ENCODE data around the gene AIP. TPM values are rescaled to one million over a fixed set of nuclear protein-coding genes. Genes with fewer than 3 reads are reported as not detected.

The AIP gene
- total and polyA plus RNA-seq, 9 of the 15 experiments (the other 6 are each of a cell fraction or from before 2014, with no cell fraction given), result 5.2 to 92.5 (median 52.7) TPM

DNA sequence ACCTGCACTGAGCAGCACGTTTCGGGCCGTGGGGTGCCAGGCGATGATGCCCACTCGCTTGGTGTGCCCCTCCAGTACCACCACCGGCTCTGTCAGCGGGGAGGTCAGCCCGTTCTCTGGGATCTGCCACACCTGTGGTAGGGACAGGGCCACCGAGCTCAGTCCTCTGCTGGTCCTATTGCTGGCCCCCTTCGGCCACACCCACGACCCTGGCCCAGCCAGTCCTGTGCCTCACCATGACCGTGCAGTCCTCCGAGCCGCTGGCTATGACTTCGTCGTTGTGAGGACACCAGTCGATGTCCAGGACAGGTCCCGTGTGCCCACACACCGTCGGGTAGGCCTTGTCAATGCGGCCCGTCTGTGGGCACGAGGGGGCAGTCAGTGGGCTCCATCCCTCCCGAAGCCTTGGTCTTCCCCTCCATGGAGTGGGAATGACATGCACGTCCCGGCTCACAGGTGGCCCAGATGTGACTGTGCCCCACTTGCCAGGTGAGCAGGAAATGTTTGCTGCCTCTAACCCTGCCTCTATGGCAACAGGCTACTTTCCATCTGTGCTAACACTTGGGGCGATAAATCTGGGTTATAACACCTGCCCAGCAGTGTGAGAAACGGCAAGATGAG is 41.0 kb upstream of the AIP start:
- TSS peak; percentile 46 for BruUV-seq (replicated peaks)
- H3K9me3 ChIP-seq (replicated peaks; ENCODE audit: control insufficient read depth, insufficient read depth, low read depth, low read length), result no peaks in the 10 kb centered on the region
- FAIRE-seq (no peak), DNase-seq (ENCODE audit: extremely low read depth in 1 of 4, low spot score in 3 of 4) (no peak), ATAC-seq (peak; percentile 1; the same call in 1 of the 3 replicates)
- H3K27ac ChIP-seq (ENCODE audit: extremely low read depth, low read depth, low read length), result no peak overlapping the region
- H3K27me3 ChIP-seq (ENCODE audit: control insufficient read depth in 2 of 2, insufficient read depth in 2 of 2, low read length in 2 of 2), result no peaks in the 10 kb centered on the region
- peaks cover 51% of the 10 kb centered on the region; the same call in 2 of the 3 replicates for H3K36me3 ChIP-seq (ENCODE audit: control insufficient read depth, insufficient read depth, low read length)
- POLR2A ChIA-PET, result interaction anchor here (0.9 to 1.0 kb wide), 2 partner anchors 9 to 10 kb away, joined by 3 to 6 read pairs; no protein-coding TSS in a partner anchor
- 83% methylated on average over 18 of the region's 28 CpGs for WGBS (ENCODE audit: insufficient coverage, low coverage, missing lambda C conversion rate)
- no peak overlapping the region for H2AFZ ChIP-seq (ENCODE audit: low read depth, low read length)
- H3K79me2 ChIP-seq (ENCODE audit: control insufficient read depth, insufficient read depth, low read length), result peaks cover 13% of the 10 kb centered on the region
- no peaks in the 10 kb centered on the region for H3K9me1 ChIP-seq (ENCODE audit: control insufficient read depth, insufficient read depth, low read length)
- H3K4me3 ChIP-seq, result no peak overlapping the region
- no peak overlapping the region for H3K4me2 ChIP-seq (ENCODE audit: insufficient read depth, low read length)
- H3K9ac ChIP-seq (ENCODE audit: insufficient read depth in 1 of 2, low read depth in 2 of 2, low read length in 2 of 2), result peak overlapping the region in 1 of 2 experiments; percentile 67; a peak in 1 of 4 replicates
- intact Hi-C loops (cut with micrococcal nuclease) (no loop called here), in situ Hi-C loops (cut with MboI) (no loop called here)
- CTCF ChIA-PET (ENCODE audit: low intra/inter-chr PET ratio), result no interaction called here
- H3K4me1 ChIP-seq (replicated peaks in 1 of 2; ENCODE audit: control insufficient read depth in 2 of 2, insufficient read depth in 2 of 2, low read length in 2 of 2), result peaks cover 7 to 76% of the 10 kb centered on the region in 2 experiments
- no peaks in the 10 kb centered on the region for H4K20me1 ChIP-seq (replicated peaks; ENCODE audit: control insufficient read depth, insufficient read depth, low read length)
- TF ChIP-seq RNF2 (IDR thresholded peaks at IDR 0.05) (no peak), ZNF217 (CRISPR knock-in tag; IDR thresholded peaks at IDR 0.05) (no peak), NBN (IDR thresholded peaks at IDR 0.05; ENCODE audit: low read depth) (no peak), CBFA2T3 (IDR thresholded peaks at IDR 0.05) (no peak), NFE2 (IDR thresholded peaks at IDR 0.05; ENCODE audit: low read depth) (0 out of 2 replicates have a peak, but pooled peaks have one; percentile 16), EP400 (IDR thresholded peaks at IDR 0.05) (no peak), EP300 (IDR thresholded peaks at IDR 0.05; ENCODE audit: low read length) (no peak), ZBTB8A (IDR thresholded peaks at IDR 0.05; ENCODE audit: partially characterized antibody) (no peak), TEAD1 (CRISPR knock-in tag; IDR thresholded peaks at IDR 0.05) (0 out of 4 replicates have a peak, but pooled peaks of 1 of the 2 experiments have one; percentile 53), SP1 (CRISPR knock-in tag; IDR thresholded peaks at IDR 0.05) (no peak), ZFP30 (CRISPR knock-in tag; IDR thresholded peaks at IDR 0.05; ENCODE audit: borderline replicate concordance) (no peak), POLR2G (IDR thresholded peaks at IDR 0.05; ENCODE audit: low read depth, low read length) (peak; percentile 30; the same call in 1 of the 2 replicates)
- TF ChIP-seq, protein P1, sequence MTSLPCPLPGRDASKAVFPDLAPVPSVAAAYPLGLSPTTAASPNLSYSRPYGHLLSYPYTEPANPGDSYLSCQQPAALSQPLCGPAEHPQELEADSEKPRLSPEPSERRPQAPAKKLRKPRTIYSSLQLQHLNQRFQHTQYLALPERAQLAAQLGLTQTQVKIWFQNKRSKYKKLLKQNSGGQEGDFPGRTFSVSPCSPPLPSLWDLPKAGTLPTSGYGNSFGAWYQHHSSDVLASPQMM (CRISPR knock-in tag; IDR thresholded peaks at IDR 0.05), result no peak
- TF ChIP-seq, protein P2, sequence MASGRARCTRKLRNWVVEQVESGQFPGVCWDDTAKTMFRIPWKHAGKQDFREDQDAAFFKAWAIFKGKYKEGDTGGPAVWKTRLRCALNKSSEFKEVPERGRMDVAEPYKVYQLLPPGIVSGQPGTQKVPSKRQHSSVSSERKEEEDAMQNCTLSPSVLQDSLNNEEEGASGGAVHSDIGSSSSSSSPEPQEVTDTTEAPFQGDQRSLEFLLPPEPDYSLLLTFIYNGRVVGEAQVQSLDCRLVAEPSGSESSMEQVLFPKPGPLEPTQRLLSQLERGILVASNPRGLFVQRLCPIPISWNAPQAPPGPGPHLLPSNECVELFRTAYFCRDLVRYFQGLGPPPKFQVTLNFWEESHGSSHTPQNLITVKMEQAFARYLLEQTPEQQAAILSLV (tag; IDR thresholded peaks at IDR 0.05), result no peak

Data from K562 (cell line).